H1 (cell line): ENCODE measurements around the gene SH3GL2. TPM values are rescaled to one million over a fixed set of nuclear protein-coding genes. Genes with fewer than 3 reads are reported as not detected.

Experiments
- SP1 ChIP-seq: IDR thresholded peaks from 2 replicates; pipeline ENCODE4 v1.6.1; 2011; ENCODE audit warnings: low read depth, low read length
- SP4 ChIP-seq: IDR thresholded peaks from 2 replicates; pipeline ENCODE4 v1.6.1; 2012; ENCODE audit warnings: low read length, inconsistent platforms
- TAF1 ChIP-seq: IDR thresholded peaks from 2 replicates; pipeline ENCODE4 v1.6.1; 2011; ENCODE audit warnings: mild to moderate bottlenecking, low read depth, low read length
- TEAD4 ChIP-seq: IDR thresholded peaks from 2 replicates; pipeline ENCODE4 v1.6.1; 2012; ENCODE audit warnings: low read depth, low read length, inconsistent platforms, mixed read lengths
- polyA plus RNA-seq, 7 experiments: library from polyadenylated mRNA; depleted of rRNA in 3 of 7; stranded (reverse) in 5 of 7; unstranded in 2 of 7; fragments of >200 nt in 5 of 7; fragments of 200-250 nt in 2 of 7; gene quantifications; 1 replicate in 5 of 7; 2 replicates in 1 of 7; 4 replicates in 1 of 7; pipeline versions ENCODE4 v1.2.1 to v1.2.3, GENCODE V29; 2011 to 2013; ENCODE audit warnings: missing spikeins in 2 of 7, mixed read lengths in 2 of 7
- total RNA-seq: library from RNA; stranded (reverse); fragmentation: NEBNext Ultra II Directional; extraction: Animal tissue kit (Norgen Biotek cat#: 25700); gene quantifications from 2 replicates; pipeline ENCODE4 v1.2.1, GENCODE V29; 2021

Gene SH3GL2
- total and polyA plus RNA-seq, 2 of the 8 experiments (the other 6 are each of a cell fraction or from before 2014, with no cell fraction given): 4.7 to 5.3 TPM

- TF ChIP-seq TEAD4 (no peak), SP1 (no peak), SP4 (no peak), TAF1 (no peak)
Observed at GRCh38 chr9:17721954-17722353, 143.1 kb downstream of the SH3GL2 start (continued).
